ENCODE measurements around the gene DIP2C.

DNA sequence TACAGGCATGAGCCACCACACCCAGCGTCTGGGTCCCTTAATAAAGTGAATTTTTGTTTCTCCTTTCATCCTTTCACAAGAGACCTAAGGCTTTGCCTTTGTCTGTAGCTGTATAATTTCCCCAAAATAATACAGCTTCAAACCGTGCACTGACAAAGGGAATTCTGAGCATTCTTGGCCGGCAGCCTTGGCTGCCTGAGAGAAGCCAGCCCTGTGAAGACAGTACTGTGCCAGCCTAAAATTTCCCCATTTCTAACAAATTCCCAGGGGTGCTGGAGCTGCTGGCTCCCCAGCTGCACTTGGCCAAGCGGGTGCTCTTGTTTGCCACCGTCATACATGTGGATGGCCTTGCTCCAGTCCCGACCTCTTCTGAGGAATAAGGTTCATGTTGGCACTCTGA, 448.0 kb downstream of the DIP2C start:
- TF ChIP-seq, protein P1, sequence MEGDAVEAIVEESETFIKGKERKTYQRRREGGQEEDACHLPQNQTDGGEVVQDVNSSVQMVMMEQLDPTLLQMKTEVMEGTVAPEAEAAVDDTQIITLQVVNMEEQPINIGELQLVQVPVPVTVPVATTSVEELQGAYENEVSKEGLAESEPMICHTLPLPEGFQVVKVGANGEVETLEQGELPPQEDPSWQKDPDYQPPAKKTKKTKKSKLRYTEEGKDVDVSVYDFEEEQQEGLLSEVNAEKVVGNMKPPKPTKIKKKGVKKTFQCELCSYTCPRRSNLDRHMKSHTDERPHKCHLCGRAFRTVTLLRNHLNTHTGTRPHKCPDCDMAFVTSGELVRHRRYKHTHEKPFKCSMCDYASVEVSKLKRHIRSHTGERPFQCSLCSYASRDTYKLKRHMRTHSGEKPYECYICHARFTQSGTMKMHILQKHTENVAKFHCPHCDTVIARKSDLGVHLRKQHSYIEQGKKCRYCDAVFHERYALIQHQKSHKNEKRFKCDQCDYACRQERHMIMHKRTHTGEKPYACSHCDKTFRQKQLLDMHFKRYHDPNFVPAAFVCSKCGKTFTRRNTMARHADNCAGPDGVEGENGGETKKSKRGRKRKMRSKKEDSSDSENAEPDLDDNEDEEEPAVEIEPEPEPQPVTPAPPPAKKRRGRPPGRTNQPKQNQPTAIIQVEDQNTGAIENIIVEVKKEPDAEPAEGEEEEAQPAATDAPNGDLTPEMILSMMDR (conservative IDR thresholded peaks at IDR 0.05): no peak
- TF ChIP-seq ZFX (IDR thresholded peaks at IDR 0.05): no peak
